Measurements from ENCODE around the gene IFITM2.
"Not testable (repeated sequence)": the region's sequence is repeated elsewhere in the genome, so short reads cannot be mapped to it uniquely, and the experiment has no call there.

Gene IFITM2

DNA sequence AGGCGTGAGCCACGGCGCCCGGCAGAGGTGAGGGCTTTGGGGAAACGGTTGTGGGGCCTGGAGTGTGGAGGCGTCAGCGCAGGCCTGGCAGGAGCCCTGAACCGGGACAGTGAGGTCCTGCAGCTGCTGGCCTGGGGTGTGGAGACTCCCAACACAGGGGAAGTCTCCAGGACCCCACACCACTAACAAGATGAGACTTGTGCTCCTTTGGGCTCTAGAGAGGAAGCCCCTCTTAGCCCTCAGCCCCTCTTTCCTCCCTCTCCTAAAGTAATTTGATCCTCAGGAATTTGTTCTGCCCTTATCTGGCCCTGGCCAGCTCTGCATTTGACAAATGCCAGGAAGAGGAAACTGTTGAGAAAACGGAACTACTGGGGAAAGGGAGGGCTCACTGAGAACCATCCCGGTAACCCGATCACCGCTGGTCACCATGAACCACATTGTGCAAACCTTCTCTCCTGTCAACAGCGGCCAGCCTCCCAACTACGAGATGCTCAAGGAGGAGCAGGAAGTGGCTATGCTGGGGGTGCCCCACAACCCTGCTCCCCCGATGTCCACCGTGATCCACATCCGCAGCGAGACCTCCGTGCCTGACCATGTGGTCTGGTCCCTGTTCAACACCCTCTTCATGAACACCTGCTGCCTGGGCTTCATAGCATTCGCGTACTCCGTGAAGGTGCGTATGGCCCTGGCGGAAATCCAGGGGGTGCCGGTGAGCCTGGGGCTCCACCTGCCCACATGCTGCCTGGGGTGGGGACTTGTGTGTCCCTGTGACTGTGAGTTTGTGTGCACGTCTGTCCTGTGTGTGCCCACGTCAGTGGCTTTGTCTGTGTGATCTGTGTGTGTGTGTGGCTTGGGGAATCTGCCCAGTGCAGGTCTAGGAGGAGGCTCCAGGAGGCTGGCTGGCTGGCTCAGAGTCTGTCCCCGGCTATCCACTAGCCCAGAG is at the start of gene IFITM2:
IFITM2 (plus strand) TSS at position 51 of the 943 bp plus-strand sequence; CDS start at position 428, 377 bp downstream.
- peak; percentile 80 for DNase-seq

- no peak for DNase-seq
Measured at GRCh38 chr11:259413-259812, 48.2 kb upstream of the IFITM2 start.

GRCh38 chr11:261624-262023 is 46.0 kb upstream of the IFITM2 start:
- no peak for DNase-seq

DNA sequence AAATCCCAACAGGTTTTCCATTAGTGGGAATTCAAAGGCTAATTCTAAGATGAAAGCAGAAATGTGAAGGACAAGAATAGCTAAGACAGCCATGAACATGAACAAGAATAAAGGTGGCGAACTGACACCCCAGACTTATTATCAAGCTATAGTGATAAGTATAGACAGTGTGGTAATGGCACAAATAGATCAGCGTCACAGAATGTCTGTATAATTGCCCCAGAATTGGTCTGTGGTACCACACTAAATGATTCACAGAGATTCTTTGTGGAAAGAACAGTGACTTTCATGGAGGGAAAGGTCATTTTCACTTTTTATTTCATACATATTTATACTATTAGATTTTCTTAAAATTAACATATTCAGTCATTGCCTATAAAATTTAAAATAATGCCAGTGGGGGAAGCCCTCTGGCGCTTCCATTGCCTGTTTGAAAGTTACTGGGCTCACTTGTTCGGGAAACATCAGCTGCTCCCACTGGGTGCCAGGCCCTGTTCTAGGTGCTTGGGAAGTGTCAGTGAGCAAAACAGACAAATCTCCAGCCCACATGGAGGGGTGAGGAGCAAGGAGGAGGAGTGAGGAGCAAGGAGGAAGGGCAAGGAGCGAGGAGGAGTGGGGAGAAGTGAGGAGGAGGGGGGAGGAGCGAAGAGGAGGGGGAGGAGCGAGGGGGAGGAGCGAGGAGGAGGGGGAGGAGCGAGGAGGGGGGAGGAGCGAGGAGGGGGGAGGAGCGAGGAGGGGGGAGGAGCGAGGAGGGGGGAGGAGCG is 40.8 kb upstream of the IFITM2 start:
- DNase-seq: no peak

DNA sequence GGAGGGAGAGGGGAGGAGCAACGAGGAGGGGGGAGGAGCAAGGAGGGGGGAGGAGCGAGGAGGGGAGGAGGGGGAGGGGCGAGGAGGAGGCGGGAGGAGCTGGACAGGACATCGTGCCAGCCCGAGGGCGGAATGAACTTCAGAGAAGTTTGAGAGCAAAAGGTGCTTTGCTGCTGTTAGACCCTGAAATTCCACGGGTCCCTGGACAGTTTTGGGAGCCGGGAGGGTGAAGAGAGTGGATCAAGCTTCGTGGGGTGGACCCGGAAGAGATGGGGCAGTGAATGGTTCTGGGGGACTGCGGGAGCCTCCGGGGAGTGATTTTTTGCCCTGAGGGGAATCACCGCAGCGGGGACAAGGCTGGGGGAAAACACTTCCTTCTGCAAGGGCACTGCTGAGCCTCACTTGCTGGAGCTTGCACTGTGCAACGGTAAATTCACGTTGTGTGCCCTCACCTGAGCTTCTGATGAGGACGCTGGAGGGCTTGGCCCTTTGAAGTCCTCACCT is 40.1 kb upstream of the IFITM2 start:
- no peak for DNase-seq

GRCh38 chr11:268716-269145 is 38.9 kb upstream of the IFITM2 start:
- not testable (repeated sequence) for DNase-seq

DNA sequence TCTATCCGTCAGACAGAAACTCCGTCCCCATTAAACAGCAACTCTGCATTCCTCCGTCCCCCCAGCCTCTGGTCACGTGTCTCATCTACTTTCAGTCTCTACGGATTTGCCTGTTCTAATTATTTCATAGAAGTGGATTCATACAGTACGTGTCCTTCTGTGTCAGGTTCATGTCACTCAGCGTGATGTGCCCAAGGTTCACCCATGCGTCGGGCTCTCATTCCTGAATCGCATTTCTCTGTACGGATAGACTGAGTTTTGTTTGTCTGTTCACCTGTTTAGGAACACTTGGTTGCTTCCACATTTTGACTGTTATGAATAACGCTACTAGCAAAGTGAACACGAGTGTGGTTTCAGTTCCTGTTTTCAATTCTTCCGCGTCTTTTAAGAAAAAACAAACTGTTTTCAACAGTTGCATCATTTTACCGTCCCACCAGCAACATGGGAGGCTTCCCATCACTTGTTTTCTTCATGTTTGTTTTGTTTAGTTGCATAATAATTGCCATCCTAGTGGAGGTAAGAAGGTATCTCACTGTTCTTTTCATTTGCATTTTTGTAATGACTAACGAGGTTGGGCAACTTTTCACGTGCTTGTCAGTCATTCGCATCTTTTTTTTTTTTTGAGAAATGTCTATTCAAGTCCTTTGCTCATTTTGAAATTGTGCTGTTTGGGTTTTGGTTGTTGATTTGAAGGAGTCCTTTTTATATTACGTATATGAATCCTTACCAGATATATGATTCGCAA is 38.3 kb upstream of the IFITM2 start:
- no peak for DNase-seq

DNA sequence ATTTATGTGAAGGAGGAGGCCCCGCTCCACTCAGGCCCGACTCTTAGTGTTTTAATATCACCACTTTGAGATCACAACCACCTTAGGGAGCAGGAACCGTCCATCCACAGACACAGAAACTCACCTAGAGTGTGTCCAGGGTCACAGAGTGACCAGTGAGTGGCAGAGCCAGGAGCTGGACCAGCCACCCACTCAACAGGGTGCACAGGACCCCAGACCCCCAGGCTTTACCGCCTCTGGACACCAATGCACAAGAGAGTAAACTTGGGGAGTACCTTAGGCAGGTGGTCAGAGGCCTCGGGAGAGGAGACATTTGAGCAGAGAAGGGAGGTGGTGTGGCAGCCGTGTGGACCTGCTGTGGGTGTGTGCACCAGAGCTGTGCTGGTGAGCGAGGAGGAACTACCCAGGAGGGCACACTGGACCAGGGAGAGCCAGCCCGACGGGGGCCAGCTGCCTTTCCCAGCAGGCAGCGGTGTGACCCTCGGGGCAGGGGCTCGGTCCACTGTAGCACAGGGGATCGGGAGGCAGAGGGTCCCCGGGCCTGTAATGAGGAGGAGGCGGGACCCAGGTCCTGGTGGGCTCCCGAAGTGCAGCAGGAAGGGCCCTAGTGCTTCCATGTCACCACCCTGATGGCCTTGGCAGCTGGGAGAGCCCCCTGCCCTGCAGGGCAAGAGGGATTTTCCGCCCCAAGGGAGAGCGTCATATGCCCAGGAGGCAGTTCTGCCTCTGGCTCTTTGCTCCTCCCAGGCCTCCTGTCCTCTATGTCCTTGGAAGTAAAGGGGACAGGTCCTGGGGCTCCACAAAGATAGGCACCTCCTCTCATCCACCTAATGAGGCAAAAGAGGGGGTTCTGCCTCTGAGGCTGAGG is 36.9 kb upstream of the IFITM2 start:
- DNase-seq: no peak

DNA sequence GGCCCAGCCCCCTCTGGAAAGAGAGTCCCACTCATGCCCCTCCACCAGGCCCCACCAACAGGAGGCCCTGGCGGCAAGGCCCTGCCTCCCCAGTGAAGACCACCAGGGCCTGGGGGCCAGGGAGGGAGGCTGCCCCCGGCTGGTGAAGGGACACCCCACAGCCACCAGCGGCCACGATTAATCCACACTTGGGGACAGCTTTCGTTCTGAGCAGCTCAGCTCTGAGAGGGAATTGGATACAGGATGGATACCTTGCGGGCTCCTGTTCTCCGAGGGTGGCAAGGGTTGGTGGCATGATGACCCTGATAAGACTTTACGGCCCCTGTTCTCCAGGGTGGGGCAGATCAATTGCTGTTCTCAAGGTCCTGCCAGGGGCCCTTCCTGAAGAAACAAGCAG is 36.3 kb upstream of the IFITM2 start:
- no peak for DNase-seq

- DNase-seq: no peak
Measured at GRCh38 chr11:272195-272930, 35.3 kb upstream of the IFITM2 start.

- peak; percentile 7 for DNase-seq
Measured at GRCh38 chr11:272931-273198, 34.8 kb upstream of the IFITM2 start.

DNA sequence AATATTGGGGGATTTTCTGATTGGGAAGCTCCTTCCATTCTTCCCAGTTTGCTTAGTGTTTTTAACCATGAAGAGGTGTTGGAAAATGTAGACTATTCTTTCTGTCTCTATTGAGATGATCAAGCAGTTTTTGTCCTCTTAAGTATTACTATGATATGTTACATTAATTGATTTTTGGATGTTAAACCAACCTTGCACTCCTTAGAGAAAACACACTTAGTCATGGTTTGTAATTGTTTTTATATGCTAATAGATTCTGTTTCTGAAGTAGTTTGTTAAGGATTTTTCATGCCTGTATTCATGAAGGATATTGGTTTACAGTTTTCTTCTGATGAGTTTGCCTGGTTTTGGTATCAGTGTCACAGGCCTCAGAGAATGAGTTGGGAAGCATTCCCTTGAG is 31.4 kb upstream of the IFITM2 start:
- no peak for DNase-seq

GRCh38 chr11:278001-278951 is 29.3 kb upstream of the IFITM2 start, which contains the start of gene NLRP6:
Gene NLRP6 (plus strand): TSS chr11:278407. CDS start chr11:278570, 163 bp downstream.
- peak; percentile 36 for DNase-seq

DNA sequence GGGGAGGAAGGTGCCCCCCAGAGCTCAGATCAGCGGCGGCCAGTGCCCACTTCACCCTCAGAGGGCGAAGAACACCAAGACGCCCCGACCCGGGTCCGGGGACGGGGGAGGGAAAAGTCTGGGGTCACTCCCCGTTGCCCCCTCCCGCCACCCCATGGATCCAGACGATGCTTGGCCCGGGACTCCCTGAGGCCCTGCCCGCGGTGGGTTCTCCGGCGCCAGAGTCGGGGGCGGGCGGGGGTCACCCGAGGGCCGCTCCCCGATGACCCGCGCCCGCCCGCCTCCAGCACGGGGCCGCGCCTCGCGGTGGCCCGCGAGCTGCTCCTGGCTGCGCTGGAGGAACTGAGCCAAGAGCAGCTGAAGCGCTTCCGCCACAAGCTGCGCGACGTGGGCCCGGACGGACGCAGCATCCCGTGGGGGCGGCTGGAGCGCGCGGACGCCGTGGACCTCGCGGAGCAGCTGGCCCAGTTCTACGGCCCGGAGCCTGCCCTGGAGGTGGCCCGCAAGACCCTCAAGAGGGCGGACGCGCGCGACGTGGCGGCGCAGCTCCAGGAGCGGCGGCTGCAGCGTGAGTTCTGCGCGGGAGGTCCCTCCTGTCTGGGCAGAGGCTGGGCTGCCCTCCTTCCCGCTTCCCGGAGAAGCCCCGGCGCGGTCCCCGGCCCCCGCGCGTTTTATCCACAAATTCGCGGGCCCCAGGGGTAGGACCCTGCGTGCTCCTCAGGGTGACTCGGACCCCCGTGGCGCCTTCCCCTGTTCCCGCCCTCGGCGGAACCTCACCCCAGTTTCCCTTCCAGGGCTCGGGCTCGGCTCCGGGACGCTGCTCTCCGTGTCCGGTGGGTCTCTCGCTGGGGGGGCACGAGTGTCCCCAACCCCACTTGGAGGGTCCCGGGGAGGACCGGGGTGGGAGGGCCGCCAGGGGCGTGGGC is 28.3 kb upstream of the IFITM2 start:
- no peak for DNase-seq

GRCh38 chr11:279966-280705 is 27.5 kb upstream of the IFITM2 start:
- DNase-seq: no peak

- no peak for DNase-seq
Measured at GRCh38 chr11:280706-281485, 26.7 kb upstream of the IFITM2 start.

- no peak for DNase-seq
Measured at GRCh38 chr11:281486-282161, 26.0 kb upstream of the IFITM2 start.

Data from islet precursor cell (in vitro differentiated cells).